ENCODE measurements around the gene IL26.

- no peak for TF ChIP-seq CTCF (IDR thresholded peaks at IDR 0.05)
- no peak for TF ChIP-seq POLR2AphosphoS5 (IDR thresholded peaks at IDR 0.05)
- no peak for TF ChIP-seq POLR2A (IDR thresholded peaks at IDR 0.05)
- TF ChIP-seq EP300 (IDR thresholded peaks at IDR 0.05): no peak
These were observed 44.5 kb downstream of the IL26 start for GRCh38 chr12:68180792-68181744.

Data from upper lobe of left lung (tissue), 4 donors.